H1 (cell line): ENCODE measurements around the gene PHTF1. TPM values are rescaled to one million over a fixed set of nuclear protein-coding genes. Genes with fewer than 3 reads are reported as not detected.
A peak's percentile ranks its signal among the peaks of the same experiment; 100 is the strongest.

Experiments used
- CTCF ChIA-PET: fragments of 300-600 bp; sonication (Branson Sonifier 250); formaldehyde crosslinking; loops from one replicate; lab custom pipeline; 2021; ENCODE audit not compliant: partially characterized antibody; lab: Charles Lee
- POLR2A ChIA-PET: fragments of 300-600 bp; sonication (Branson Sonifier 250); formaldehyde crosslinking; loops from one replicate; lab custom pipeline; 2021; ENCODE audit warnings: inconsistent platforms; ENCODE audit not compliant: partially characterized antibody; lab: Charles Lee
- DNase-seq, 2 experiments: peaks; one replicate each; pipeline versions ENCODE4 v3.0.0 to v3.0.0-alpha.2; 2010 to 2022; ENCODE audit warnings: low spot score in 2 of 2, low read depth in 1 of 2, mixed read lengths in 1 of 2
- FAIRE-seq: peaks from 2 replicates; lab custom pipeline; 2011; peaks lifted over from hg19 to GRCh38; lab: Jason Lieb, UNC
- H2AFZ ChIP-seq: 2 replicates; pipeline ENCODE4 v1.8.1; 2012; ENCODE audit warnings: low read length, inconsistent platforms
- H2AK5ac ChIP-seq: 2 replicates; pipeline ENCODE4 v1.6.1; 2013; ENCODE audit warnings: low read depth, low read length
- H2BK120ac ChIP-seq: replicated peaks from 2 replicates; pipeline ENCODE3; 2013; ENCODE audit warnings: low read depth, low read length, inconsistent platforms
- H2BK12ac ChIP-seq: 2 replicates; pipeline ENCODE4 v1.6.1; 2013; ENCODE audit warnings: low read depth, low read length
- H2BK15ac ChIP-seq: 2 replicates; pipeline ENCODE4 v1.6.1; 2013; ENCODE audit warnings: low read length
- H2BK20ac ChIP-seq: 2 replicates; pipeline ENCODE4 v1.6.1; 2013; ENCODE audit warnings: low read length
- H2BK5ac ChIP-seq: 2 replicates; pipeline ENCODE4 v1.6.1; 2013; ENCODE audit warnings: low read depth, low read length
- H3K14ac ChIP-seq: 2 replicates; pipeline ENCODE4 v1.6.1; 2013; ENCODE audit warnings: inconsistent platforms; ENCODE audit not compliant: insufficient read length
- H3K18ac ChIP-seq: 2 replicates; pipeline ENCODE4 v1.6.1; 2013; ENCODE audit warnings: low read length; ENCODE audit errors: extremely low read depth
- H3K23ac ChIP-seq: 2 replicates; pipeline ENCODE4 v1.6.1; 2013; ENCODE audit warnings: inconsistent platforms; ENCODE audit not compliant: insufficient read length
- H3K23me2 ChIP-seq: 2 replicates; pipeline ENCODE4 v1.6.1; 2013; ENCODE audit warnings: low read depth, low read length
- H3K27ac ChIP-seq: 2 replicates; pipeline ENCODE4 v1.6.1; 2011; ENCODE audit warnings: low read depth, low read length, inconsistent platforms
- H3K27me3 ChIP-seq, 4 experiments: replicated peaks in 1 of 4; 1 replicate in 1 of 4; 2 replicates in 3 of 4; pipeline versions ENCODE4 v1.6.1 to v1.8.1; 2011 to 2013; ENCODE audit warnings: low read length in 3 of 4, mild to moderate bottlenecking in 3 of 4, inconsistent platforms in 2 of 4, mixed read lengths in 2 of 4, moderate library complexity in 1 of 4; ENCODE audit not compliant: control insufficient read depth in 3 of 4, insufficient read depth in 3 of 4; ENCODE audit errors: extremely low read depth in 1 of 4
- H3K36me3 ChIP-seq, 4 experiments: 2 replicates each; pipeline versions ENCODE4 v1.6.1 to v1.8.1; 2011 to 2013; ENCODE audit warnings: mild to moderate bottlenecking in 4 of 4, low read length in 3 of 4, moderate library complexity in 2 of 4, control low read depth in 1 of 4, inconsistent platforms in 1 of 4; ENCODE audit not compliant: insufficient read depth in 4 of 4, control insufficient read depth in 2 of 4
- H3K4ac ChIP-seq: replicated peaks from 2 replicates; pipeline ENCODE3; 2013; ENCODE audit warnings: low read length, low read depth, mixed read lengths, inconsistent platforms; ENCODE audit not compliant: insufficient read length
- H3K4me1 ChIP-seq, 4 experiments: replicated peaks in 1 of 4; 1 replicate in 1 of 4; 2 replicates in 3 of 4; pipeline versions ENCODE4 v1.6.1 to v1.8.1; 2011 to 2013; ENCODE audit warnings: low read length in 3 of 4, inconsistent platforms in 2 of 4, mixed read lengths in 1 of 4; ENCODE audit not compliant: insufficient read depth in 4 of 4, control insufficient read depth in 3 of 4
- H3K4me2 ChIP-seq, 2 experiments: 2 replicates each; pipeline versions ENCODE4 v1.6.1 to v1.8.1; 2011 to 2013; ENCODE audit warnings: low read depth in 2 of 2, low read length in 2 of 2, control low read depth in 1 of 2, inconsistent platforms in 1 of 2, mild to moderate bottlenecking in 1 of 2; ENCODE audit not compliant: insufficient read depth in 1 of 2
- H3K4me3 ChIP-seq, 4 experiments: fragments of 200-600, 300-600 bp in 1 of 4; sonication (generic), shearing (Covaris generic), sonication (Bioruptor Twin) in 1 of 4; 2 replicates each; pipeline versions ENCODE4 v1.5.1 to v1.8.1; 2011 to 2016; ENCODE audit warnings: low read length in 4 of 4, low read depth in 3 of 4, control low read depth in 2 of 4, inconsistent platforms in 2 of 4, mild to moderate bottlenecking in 2 of 4, mixed read lengths in 1 of 4, moderate library complexity in 1 of 4; ENCODE audit not compliant: insufficient read depth in 2 of 4; ENCODE audit errors: extremely low read depth in 1 of 4
- H3K56ac ChIP-seq: replicated peaks from 2 replicates; pipeline ENCODE3; 2013; ENCODE audit warnings: low read depth, mild to moderate bottlenecking, mixed read lengths, low read length, inconsistent platforms; ENCODE audit not compliant: insufficient read length
- H3K79me1 ChIP-seq: 2 replicates; pipeline ENCODE4 v1.6.1; 2013; ENCODE audit warnings: low read depth, low read length, control low read depth
- H3K79me2 ChIP-seq, 2 experiments: 2 replicates each; pipeline versions ENCODE4 v1.6.1 to v1.8.1; 2012 to 2013; ENCODE audit warnings: low read length in 2 of 2, mild to moderate bottlenecking in 2 of 2, inconsistent platforms in 1 of 2; ENCODE audit not compliant: insufficient read depth in 2 of 2, control insufficient read depth in 1 of 2
- H3K9ac ChIP-seq, 4 experiments: replicated peaks in 1 of 4; 1 replicate in 1 of 4; 2 replicates in 3 of 4; pipeline versions ENCODE4 v1.6.1 to v1.8.1; 2011 to 2013; ENCODE audit warnings: low read depth in 3 of 4, low read length in 3 of 4, control low read depth in 2 of 4, mild to moderate bottlenecking in 2 of 4, moderate library complexity in 2 of 4, inconsistent platforms in 1 of 4; ENCODE audit errors: extremely low read depth in 1 of 4
- H3K9me3 ChIP-seq, 2 experiments: 2 replicates each; pipeline versions ENCODE4 v1.6.1 to v1.8.1; 2012 to 2013; ENCODE audit warnings: mild to moderate bottlenecking in 2 of 2, moderate library complexity in 2 of 2, control low read depth in 1 of 2, inconsistent platforms in 1 of 2, low read depth in 1 of 2, low read length in 1 of 2, mixed read lengths in 1 of 2; ENCODE audit not compliant: insufficient read depth in 2 of 2
- H4K20me1 ChIP-seq, 2 experiments: replicated peaks in 1 of 2; 2 replicates each; pipeline versions ENCODE3 to v1.8.1; 2011 to 2013; ENCODE audit warnings: inconsistent platforms in 2 of 2, low read length in 2 of 2, mild to moderate bottlenecking in 1 of 2; ENCODE audit not compliant: insufficient read depth in 2 of 2, control insufficient read depth in 1 of 2
- H4K5ac ChIP-seq: 2 replicates; pipeline ENCODE4 v1.6.1; 2013; ENCODE audit warnings: low read length, low read depth, mixed read lengths, inconsistent platforms; ENCODE audit not compliant: insufficient read length
- H4K8ac ChIP-seq: 2 replicates; pipeline ENCODE4 v1.8.0; 2013; ENCODE audit warnings: mild to moderate bottlenecking, moderate library complexity, low read length, inconsistent platforms; ENCODE audit not compliant: insufficient read depth; ENCODE audit errors: extremely low read depth
- H4K91ac ChIP-seq: replicated peaks from 2 replicates; pipeline ENCODE3; 2013; ENCODE audit warnings: low read length, mixed read lengths, inconsistent platforms; ENCODE audit not compliant: insufficient read length
- CREB1 ChIP-seq: IDR thresholded peaks from 2 replicates; pipeline ENCODE4 v1.6.1; 2012; ENCODE audit warnings: inconsistent platforms
- E2F6 ChIP-seq: IDR thresholded peaks from 2 replicates; pipeline ENCODE4 v1.6.1; 2012; ENCODE audit warnings: inconsistent platforms
- EP300 ChIP-seq, 2 experiments: IDR thresholded peaks; 1 replicate in 1 of 2; 2 replicates in 1 of 2; pipeline ENCODE4 v1.6.1; 2011 to 2012; ENCODE audit warnings: low read depth in 2 of 2, low read length in 2 of 2, mild to moderate bottlenecking in 2 of 2, borderline replicate concordance in 1 of 2, inconsistent platforms in 1 of 2, moderate library complexity in 1 of 2
- EZH2 ChIP-seq: fragments of 200-600 bp; sonication (generic); IDR thresholded peaks from 2 replicates; pipeline ENCODE4 v1.7.1; 2012; ENCODE audit warnings: low read depth, mild to moderate bottlenecking, moderate library complexity, low read length, inconsistent platforms; ENCODE audit not compliant: severe bottlenecking
- GABPA ChIP-seq: IDR thresholded peaks from 2 replicates; pipeline ENCODE4 v1.6.1; 2011; ENCODE audit warnings: mild to moderate bottlenecking, low read length, moderate library complexity, borderline replicate concordance; ENCODE audit not compliant: insufficient read depth
- HDAC6 ChIP-seq: IDR thresholded peaks from one replicate; pipeline ENCODE4 v1.7.1; 2012; ENCODE audit warnings: low read depth, mild to moderate bottlenecking, inconsistent platforms, low read length, moderate library complexity
- RXRA ChIP-seq: IDR thresholded peaks from 2 replicates; pipeline ENCODE4 v1.6.1; 2011; ENCODE audit warnings: low read depth, mild to moderate bottlenecking, low read length, moderate library complexity; ENCODE audit not compliant: insufficient read depth
- SP1 ChIP-seq: IDR thresholded peaks from 2 replicates; pipeline ENCODE4 v1.6.1; 2011; ENCODE audit warnings: low read depth, low read length
- SP4 ChIP-seq: IDR thresholded peaks from 2 replicates; pipeline ENCODE4 v1.6.1; 2012; ENCODE audit warnings: low read length, inconsistent platforms
- SRF ChIP-seq: IDR thresholded peaks from 2 replicates; pipeline ENCODE4 v1.6.1; 2011; ENCODE audit warnings: mild to moderate bottlenecking, low read depth, low read length, moderate library complexity
- SUZ12 ChIP-seq: fragments of 200-600 bp; sonication (generic); IDR thresholded peaks from 2 replicates; pipeline ENCODE4 v1.6.1; 2012; ENCODE audit warnings: mild to moderate bottlenecking, inconsistent platforms, low read length, moderate library complexity, mixed read lengths
- TAF1 ChIP-seq: IDR thresholded peaks from 2 replicates; pipeline ENCODE4 v1.6.1; 2011; ENCODE audit warnings: mild to moderate bottlenecking, low read depth, low read length
- TEAD4 ChIP-seq: IDR thresholded peaks from 2 replicates; pipeline ENCODE4 v1.6.1; 2012; ENCODE audit warnings: low read depth, low read length, inconsistent platforms, mixed read lengths
- WGBS, 2 experiments: shearing (Covaris generic) in 1 of 2; methylation state at CpG; one replicate each; pipeline versions ENCODE4 v1.1.6 to v1.1.7; 2013 to 2015; ENCODE audit warnings: low lambda C conversion rate in 2 of 2, mixed read lengths in 2 of 2, inconsistent platforms in 1 of 2, low coverage in 1 of 2, missing lambda C conversion rate in 1 of 2; ENCODE audit not compliant: insufficient replicate concordance in 2 of 2, insufficient coverage in 1 of 2, insufficient read length in 1 of 2; ENCODE audit errors: extremely low coverage in 1 of 2, missing lambda C conversion rate in 1 of 2; 5-methylcytosine and 5-hydroxymethylcytosine counted together
- polyA plus RNA-seq, 7 experiments: library from polyadenylated mRNA; depleted of rRNA in 3 of 7; stranded (reverse) in 5 of 7; unstranded in 2 of 7; fragments of >200 nt in 5 of 7; fragments of 200-250 nt in 2 of 7; gene quantifications; 1 replicate in 5 of 7; 2 replicates in 1 of 7; 4 replicates in 1 of 7; pipeline versions ENCODE4 v1.2.1 to v1.2.3, GENCODE V29; 2011 to 2013; ENCODE audit warnings: missing spikeins in 2 of 7, mixed read lengths in 2 of 7
- total RNA-seq: library from RNA; stranded (reverse); fragmentation: NEBNext Ultra II Directional; extraction: Animal tissue kit (Norgen Biotek cat#: 25700); gene quantifications from 2 replicates; pipeline ENCODE4 v1.2.1, GENCODE V29; 2021

The PHTF1 gene
- total and polyA plus RNA-seq, 2 of the 8 experiments (the other 6 are each of a cell fraction or from before 2014, with no cell fraction given), result 9.1 to 26.9 TPM

DNA sequence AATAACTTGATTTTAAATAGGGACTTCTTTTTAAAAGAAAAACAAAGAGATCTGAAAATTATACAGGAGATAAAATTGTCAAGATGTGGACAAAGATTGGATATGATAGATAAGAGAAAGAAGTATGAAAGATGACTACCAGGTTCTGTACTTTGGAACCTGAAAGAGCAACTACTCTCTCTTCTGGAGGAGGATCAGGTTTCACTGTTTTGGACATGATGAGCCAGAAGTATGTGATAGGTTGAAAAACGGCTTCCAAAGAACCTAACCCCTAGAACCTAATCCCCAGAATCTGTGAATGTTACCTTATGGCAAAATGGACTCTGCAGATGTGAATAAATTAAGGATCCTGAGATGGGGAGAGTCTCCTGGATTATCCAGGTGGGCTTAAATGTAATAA is 26.8 kb upstream of the PHTF1 start:
- FAIRE-seq, result no peak
- Histone ChIP-seq H4K91ac (no peak overlapping the region), H2BK15ac (no peak overlapping the region)

More for the DNA sequence above, 26.8 kb upstream of the PHTF1 start:
- H2AK5ac ChIP-seq, result no peak overlapping the region
- H3K9ac ChIP-seq, result peak overlapping the region in 1 of 4 experiments; percentile 13; a peak in 1 of 7 replicates
- peaks cover 2 to 8% of the 10 kb centered on the region in 2 experiments for H4K20me1 ChIP-seq
- H3K4me2 ChIP-seq, result no peak overlapping the region
- 83% methylated on average over 1 of the region's 1 CpG; no CpG with 5 or more reads in 1 of the 2 experiments for WGBS, 2 experiments
- no peak overlapping the region for H3K56ac ChIP-seq
- H3K4me3 ChIP-seq, result no peak overlapping the region
- no peaks in the 10 kb centered on the region for H3K9me3 ChIP-seq
- no peak overlapping the region for H2BK120ac ChIP-seq
- H2AFZ ChIP-seq, result no peak overlapping the region
- DNase-seq, result no peak
- no peak overlapping the region for H2BK20ac ChIP-seq
- no peak overlapping the region for H4K5ac ChIP-seq
- H3K79me1 ChIP-seq, result peaks cover 4% of the 10 kb centered on the region; the same call in 1 of the 2 replicates
- H3K4ac ChIP-seq, result no peak overlapping the region
- no peak overlapping the region for H4K8ac ChIP-seq
- H2BK12ac ChIP-seq, result no peak overlapping the region
- peaks cover 0 to 50% of the 10 kb centered on the region in 2 experiments; a peak in 2 of 4 replicates for H3K79me2 ChIP-seq
- H3K27ac ChIP-seq, result no peak overlapping the region
- no peaks in the 10 kb centered on the region; a peak in 1 of 8 replicates for H3K36me3 ChIP-seq
- H3K18ac ChIP-seq, result no peak overlapping the region
- no peak overlapping the region for H3K23ac ChIP-seq
- no peaks in the 10 kb centered on the region for H3K27me3 ChIP-seq
- H3K14ac ChIP-seq, result no peak overlapping the region
- no peaks in the 10 kb centered on the region for H3K23me2 ChIP-seq
- ChIA-PET POLR2A (no interaction called here), CTCF (no interaction called here)
- peaks cover 0 to 3% (median under 1%) of the 10 kb centered on the region in 4 experiments; a peak in 3 of 7 replicates for H3K4me1 ChIP-seq
- TF ChIP-seq E2F6, result no peak
- TF ChIP-seq HDAC6, result no peak
- TF ChIP-seq SP1, result no peak
- TF ChIP-seq TEAD4, result no peak
- no peak for TF ChIP-seq EP300 (IDR thresholded peaks at IDR 0.05; ENCODE audit: borderline replicate concordance in 1 of 2, low read depth in 2 of 2, low read length in 2 of 2)
- TF ChIP-seq SUZ12, result no peak
- TF ChIP-seq SRF, result no peak
- TF ChIP-seq RXRA, result no peak
- TF ChIP-seq EZH2, result no peak
- TF ChIP-seq TAF1, result no peak
- no peak for TF ChIP-seq CREB1
- no peak for TF ChIP-seq SP4
- TF ChIP-seq GABPA, result no peak
- no peak overlapping the region for H2BK5ac ChIP-seq
